CD14-positive monocyte (primary cell): Measurements from ENCODE around the gene FEM1C. TPM values are rescaled to one million over a fixed set of nuclear protein-coding genes. Genes with fewer than 3 reads are reported as not detected.
A peak's percentile ranks its signal among the peaks of the same experiment; 100 is the strongest.

Experiments
- DNase-seq, 3 donors: peaks; one replicate each; pipeline ENCODE4 v3.0.0-alpha.2; 2011 to 2022
- H2AFZ ChIP-seq: 2 replicates; pipeline ENCODE4 v1.6.0; 2012; ENCODE audit warnings: mild to moderate bottlenecking, low read depth, low read length, inconsistent platforms; ENCODE audit not compliant: insufficient read depth, poor library complexity, severe bottlenecking
- H3K27ac ChIP-seq, 2 donors: 1 replicate in 1 of 2; 2 replicates in 1 of 2; pipeline ENCODE4 v1.5.1; 2012 to 2013; ENCODE audit warnings: low read length in 2 of 2, control low read depth in 1 of 2, inconsistent platforms in 1 of 2, low read depth in 1 of 2, mild to moderate bottlenecking in 1 of 2
- H3K27me3 ChIP-seq, 2 donors: one replicate each; pipeline versions ENCODE4 v1.6.0 to v1.6.1; 2011 to 2013; ENCODE audit warnings: low read length in 2 of 2; ENCODE audit not compliant: control insufficient read depth in 2 of 2, insufficient read depth in 2 of 2
- H3K36me3 ChIP-seq, 2 donors: replicated peaks in 1 of 2; 1 replicate in 1 of 2; 2 replicates in 1 of 2; pipeline versions ENCODE4 v1.5.1 to v1.6.1; 2012 to 2013; ENCODE audit warnings: low read length in 2 of 2, control low read depth in 1 of 2, inconsistent platforms in 1 of 2, mild to moderate bottlenecking in 1 of 2; ENCODE audit not compliant: insufficient read depth in 2 of 2, control insufficient read depth in 1 of 2
- H3K4me1 ChIP-seq, 2 donors: 1 replicate in 1 of 2; 2 replicates in 1 of 2; pipeline versions ENCODE4 v1.5.1 to v1.6.1; 2012 to 2013; ENCODE audit warnings: low read length in 2 of 2, control low read depth in 1 of 2, inconsistent platforms in 1 of 2, mild to moderate bottlenecking in 1 of 2, moderate library complexity in 1 of 2; ENCODE audit not compliant: insufficient read depth in 2 of 2, control insufficient read depth in 1 of 2
- H3K4me2 ChIP-seq: replicated peaks from 2 replicates; pipeline ENCODE3; 2012; ENCODE audit warnings: low read length, moderate library complexity, mild to moderate bottlenecking; ENCODE audit not compliant: poor library complexity, severe bottlenecking; ENCODE audit errors: extremely low read depth
- H3K4me3 ChIP-seq, 3 experiments: fragments of 200-600 bp in 1 of 3; sonication (generic) in 1 of 3; replicated peaks in 1 of 3; 1 replicate in 2 of 3; 2 replicates in 1 of 3; pipeline ENCODE4 v1.5.1; 2011 to 2013; ENCODE audit warnings: low read length in 3 of 3, mild to moderate bottlenecking in 3 of 3, control low read depth in 2 of 3, low read depth in 2 of 3, inconsistent platforms in 1 of 3, moderate library complexity in 1 of 3
- H3K79me2 ChIP-seq: 2 replicates; pipeline ENCODE4 v1.6.0; 2012; ENCODE audit warnings: mild to moderate bottlenecking, control low read depth, inconsistent platforms, low read length, moderate library complexity; ENCODE audit not compliant: insufficient read depth
- H3K9ac ChIP-seq: 2 replicates; pipeline ENCODE4 v1.6.0; 2017; ENCODE audit warnings: low read length, mild to moderate bottlenecking; ENCODE audit not compliant: insufficient read depth, poor library complexity, severe bottlenecking
- H3K9me3 ChIP-seq, 2 donors: replicated peaks in 1 of 2; 1 replicate in 1 of 2; 2 replicates in 1 of 2; pipeline versions ENCODE4 v1.5.1 to v1.6.1; 2012 to 2013; ENCODE audit warnings: low read length in 2 of 2, control low read depth in 1 of 2; ENCODE audit not compliant: control insufficient read depth in 1 of 2, insufficient read depth in 1 of 2
- H4K20me1 ChIP-seq: 2 replicates; pipeline ENCODE4 v1.6.0; 2012; ENCODE audit warnings: mild to moderate bottlenecking, low read length, control low read depth, moderate library complexity; ENCODE audit not compliant: insufficient read depth
- H3K27ac Mint-ChIP-seq, 7 donors: one replicate each; pipeline ENCODE4 v1.8.0; 2020; ENCODE audit warnings: mild to moderate bottlenecking in 7 of 7, mixed read lengths in 7 of 7, moderate library complexity in 6 of 7, inconsistent platforms in 2 of 7
- H3K27me3 Mint-ChIP-seq, 3 donors: one replicate each; pipeline ENCODE4 v1.8.0; 2021 to 2022; ENCODE audit warnings: low read depth in 3 of 3, mild to moderate bottlenecking in 3 of 3, mixed read lengths in 3 of 3, moderate library complexity in 3 of 3, inconsistent platforms in 1 of 3
- H3K36me3 Mint-ChIP-seq, 2 donors: one replicate each; pipeline ENCODE4 v1.8.0; 2020; ENCODE audit warnings: mixed read lengths in 2 of 2, inconsistent platforms in 1 of 2, mild to moderate bottlenecking in 1 of 2
- H3K4me1 Mint-ChIP-seq: one replicate; pipeline ENCODE4 v1.8.0; 2020; ENCODE audit warnings: mild to moderate bottlenecking, mixed read lengths
- H3K4me3 Mint-ChIP-seq, 2 donors: one replicate each; pipeline ENCODE4 v1.8.0; 2020; ENCODE audit warnings: mild to moderate bottlenecking in 2 of 2, mixed read lengths in 2 of 2, moderate library complexity in 1 of 2
- H3K9me3 Mint-ChIP-seq, 7 donors: one replicate each; pipeline ENCODE4 v1.8.0; 2020 to 2022; ENCODE audit warnings: mixed read lengths in 7 of 7, mild to moderate bottlenecking in 6 of 7, moderate library complexity in 6 of 7, inconsistent platforms in 2 of 7
- CTCF ChIP-seq: fragments of 200-600 bp; IDR thresholded peaks from one replicate; pipeline ENCODE4 v1.8.0; 2022; ENCODE audit warnings: antibody characterized with exemption, mild to moderate bottlenecking
- WGBS: methylation state at CpG from one replicate; pipeline ENCODE4 v1.1.5; 2013; ENCODE audit warnings: missing lambda C conversion rate; ENCODE audit not compliant: insufficient coverage; 5-methylcytosine and 5-hydroxymethylcytosine counted together
- intact Hi-C, 2 donors: fragments of 100-400 bp; cut with micrococcal nuclease; formaldehyde crosslinking; loops; one replicate each; pipeline versions ENCODE4 v1.15.0 to v1.15.1; 2023
- polyA plus RNA-seq, 3 donors: library from polyadenylated mRNA; depleted of rRNA in 1 of 3; unstranded in 2 of 3; stranded (reverse) in 1 of 3; fragments of 300-500 nt in 2 of 3; fragments of >200 nt in 1 of 3; fragmentation: Illumina TruSeq in 2 of 3; gene quantifications; 1 replicate in 2 of 3; 2 replicates in 1 of 3; pipeline ENCODE4 v1.2.3, GENCODE V29; 2012 to 2021

Gene FEM1C
- polyA plus RNA-seq, 3 donors: 2.5 to 18.2 (median 2.6) TPM

GRCh38 chr5:115584501-115584900, 39.9 kb upstream of the FEM1C start:
- H3K27ac ChIP-seq: no peak overlapping the region
- no peak overlapping the region for H3K27ac Mint-ChIP-seq
- no peak for DNase-seq
- H3K36me3 ChIP-seq: peaks cover 12 to 54% of the 10 kb centered on the region in 2 donors
- peaks cover 0 to 3% (median 0%) of the 10 kb centered on the region in 3 donors for H3K27me3 Mint-ChIP-seq
- H3K4me1 Mint-ChIP-seq: peaks cover 4% of the 10 kb centered on the region
- H3K4me1 ChIP-seq: peaks cover 0 to 3% of the 10 kb centered on the region in 2 donors
- H3K4me3 ChIP-seq: no peak overlapping the region
- no peak overlapping the region for H2AFZ ChIP-seq
- peaks cover 31 to 39% of the 10 kb centered on the region in 2 donors for H3K36me3 Mint-ChIP-seq
- H4K20me1 ChIP-seq: peaks cover 100% of the 10 kb centered on the region
- H3K79me2 ChIP-seq: peaks cover 65% of the 10 kb centered on the region
- no peak overlapping the region for H3K4me2 ChIP-seq
- H3K9me3 ChIP-seq: no peaks in the 10 kb centered on the region
- H3K9ac ChIP-seq: no peak overlapping the region
- H3K9me3 Mint-ChIP-seq: peaks cover 0 to 3% (median 0%) of the 10 kb centered on the region in 7 donors
- no peak overlapping the region for H3K4me3 Mint-ChIP-seq
- no CpG with 5 or more reads among the region's 1 CpG for WGBS
- intact Hi-C loops: loop anchor here in 1 of 2 donors (10.0 kb wide), 1 partner anchor 50 kb away; no protein-coding TSS in a partner anchor
- no peaks in the 10 kb centered on the region for H3K27me3 ChIP-seq
- TF ChIP-seq CTCF: no peak

- intact Hi-C loops: loop anchor here in 1 of 2 donors (10.0 kb wide), 1 partner anchor 49 kb away; no protein-coding TSS in a partner anchor
- H3K4me3 Mint-ChIP-seq: no peak overlapping the region
- H3K9me3 Mint-ChIP-seq: peaks cover 0 to 3% (median 0%) of the 10 kb centered on the region in 7 donors
- Histone ChIP-seq H3K9ac (no peak overlapping the region), H3K4me2 (no peak overlapping the region), H3K27me3 (no peaks in the 10 kb centered on the region), H3K36me3 (peaks cover 12 to 56% of the 10 kb centered on the region in 2 donors), H3K4me3 (no peak overlapping the region), H4K20me1 (peaks cover 98% of the 10 kb centered on the region), H3K4me1 (peaks cover 0 to 3% of the 10 kb centered on the region in 2 donors), H3K27ac (no peak overlapping the region), H3K9me3 (no peaks in the 10 kb centered on the region), H2AFZ (no peak overlapping the region), H3K79me2 (peaks cover 57% of the 10 kb centered on the region)
- no peak for DNase-seq
- peak overlapping the region in 2 of 7 donors; percentile 36 to 47 for H3K27ac Mint-ChIP-seq
- WGBS: no CpG with 5 or more reads among the region's 3 CpGs
- peaks cover 7% of the 10 kb centered on the region for H3K4me1 Mint-ChIP-seq
- peaks cover 31 to 36% of the 10 kb centered on the region in 2 donors for H3K36me3 Mint-ChIP-seq
- no peak for TF ChIP-seq CTCF
- H3K27me3 Mint-ChIP-seq: peaks cover 0 to 3% (median 0%) of the 10 kb centered on the region in 3 donors
These were observed 38.9 kb upstream of the FEM1C start for GRCh38 chr5:115583474-115583873.
